T-helper 2 cell treated with Interferon-gamma antibody and Interleukin-4, amounts not matched to agents 100 ng/mL and 5 ng/mL, for 36 hours (primary cell): Measurements from ENCODE around the gene FAM133A. TPM values are rescaled to one million over a fixed set of nuclear protein-coding genes. Genes with fewer than 3 reads are reported as not detected.

Source experiments
- intact Hi-C: fragments of 100-400 bp; cut with micrococcal nuclease; formaldehyde crosslinking; loops from one replicate; pipeline ENCODE4 v1.15.1; 2023
- total RNA-seq: library from RNA; stranded (reverse); gene quantifications from 2 replicates; pipeline ENCODE4 v1.2.3, GENCODE V29; 2022

The FAM133A gene
- total RNA-seq = not detected in 2 replicates

DNA sequence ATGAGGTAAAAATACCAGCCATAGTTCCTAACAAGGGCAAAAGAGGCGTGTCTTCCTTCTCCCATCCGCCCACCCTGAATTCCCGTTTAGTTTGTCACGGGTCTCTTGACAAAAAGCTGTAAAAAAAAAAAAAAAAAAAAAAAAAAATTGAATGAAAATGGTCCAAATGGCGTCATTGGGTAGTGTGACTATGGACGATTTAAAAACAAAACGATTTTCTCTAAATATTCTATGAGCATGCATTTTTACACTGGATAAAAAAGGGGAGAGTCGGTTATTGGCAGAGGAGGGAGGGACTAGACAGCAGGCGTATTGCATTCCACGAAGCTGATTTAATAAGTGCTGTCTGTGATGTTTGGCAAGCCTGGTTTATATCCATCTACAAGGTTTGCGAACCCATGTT lies at the start of gene FAM133A:
Gene FAM133A (plus strand): TSS at position 338 of the 403 bp plus-strand sequence. CDS start 35,214 bp downstream, outside the sequence.
- intact Hi-C loops = no loop called here

- intact Hi-C loops = no loop called here
Measured at GRCh38 chrX:93637591-93637990, 36.4 kb upstream of the FAM133A start.

- intact Hi-C loops = no loop called here
Measured at GRCh38 chrX:93649381-93649780, 24.6 kb upstream of the FAM133A start.

- intact Hi-C loops = no loop called here
Measured at GRCh38 chrX:93660575-93660974, 13.4 kb upstream of the FAM133A start.

- intact Hi-C loops = no loop called here
Measured at GRCh38 chrX:93673056-93673868, 744 bp upstream of the FAM133A start, which contains the start of gene NAP1L3. NAP1L3 (minus strand) TSS chrX:93673578; CDS start chrX:93673304, 274 bp downstream.

GRCh38 chrX:93695981-93696380 lies 22.0 kb downstream of the FAM133A start:
- intact Hi-C loops = no loop called here

DNA sequence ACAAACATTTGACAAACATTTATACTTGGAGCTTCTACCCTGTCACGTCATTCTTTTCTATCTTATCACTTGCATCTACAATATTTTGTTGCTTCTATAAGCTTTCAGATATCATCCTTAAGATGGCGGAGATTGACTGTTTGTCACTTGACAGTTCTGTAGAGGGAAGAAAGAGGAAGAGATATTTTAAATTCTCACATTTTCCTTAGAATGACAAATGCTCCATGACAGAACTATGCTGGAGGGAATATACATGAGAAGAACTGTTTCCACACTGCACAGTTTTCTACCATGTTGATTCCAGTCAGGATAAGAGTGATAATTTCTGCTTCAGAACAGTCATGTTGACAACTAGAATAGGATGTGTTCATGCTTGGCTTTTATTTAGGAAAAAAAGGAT lies 29.7 kb downstream of the FAM133A start:
- intact Hi-C loops = no loop called here

DNA sequence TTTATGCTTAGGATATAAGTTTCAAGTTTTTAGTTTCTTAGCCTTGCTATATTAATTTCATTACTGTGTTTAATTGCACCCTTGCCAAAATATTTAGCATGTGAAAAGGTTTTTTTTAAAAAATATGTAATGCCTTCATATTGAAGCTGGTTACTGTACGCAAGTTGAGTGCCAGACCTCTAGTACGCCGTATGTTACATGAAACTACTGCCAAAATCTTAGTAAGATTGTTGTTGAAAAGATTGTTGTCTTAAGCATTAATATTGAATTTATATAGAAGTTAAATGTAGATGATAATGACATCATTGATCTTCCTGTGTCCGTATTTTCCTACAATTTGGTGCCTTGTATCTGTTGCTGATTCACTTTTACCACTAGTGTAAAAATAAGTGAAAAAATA lies 37.1 kb downstream of the FAM133A start:
- intact Hi-C loops = no loop called here

DNA sequence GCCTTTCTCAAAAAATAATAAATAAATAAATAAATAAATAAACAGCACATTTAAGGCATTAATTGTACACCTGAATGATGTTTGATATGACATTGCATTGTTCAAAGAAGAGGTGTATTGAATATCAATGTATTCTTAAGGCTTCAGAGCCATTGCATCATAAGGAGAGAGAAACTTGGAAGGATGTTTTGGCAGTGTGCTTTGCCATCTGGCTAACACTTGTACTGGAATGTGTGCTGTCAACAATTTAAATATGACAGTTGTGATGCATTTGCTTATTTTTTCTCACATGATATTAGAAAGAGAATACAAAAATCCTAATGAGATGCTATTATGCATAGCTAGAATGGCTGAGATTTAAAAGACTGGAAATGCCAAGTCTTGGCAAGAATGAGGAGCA lies 67.8 kb downstream of the FAM133A start:
- intact Hi-C loops = no loop called here

DNA sequence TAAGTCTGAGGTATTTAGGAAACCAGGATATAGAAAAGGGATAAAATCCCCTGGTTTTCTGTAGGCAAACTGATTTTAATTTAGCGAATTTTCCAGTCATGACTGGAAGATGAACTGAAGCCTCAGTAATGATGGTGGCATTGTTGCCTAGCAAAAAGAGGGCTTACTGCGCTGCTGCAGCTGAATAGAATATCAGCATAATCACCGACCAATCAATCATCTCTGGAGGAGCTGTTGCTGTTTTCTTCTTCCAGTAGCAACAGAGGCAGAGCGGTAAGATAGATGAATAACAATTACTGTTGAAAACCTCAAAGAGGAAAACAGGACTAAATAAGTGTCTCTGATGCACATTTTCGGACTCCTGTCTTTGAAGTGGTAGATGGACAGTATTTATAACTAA lies 86.2 kb downstream of the FAM133A start:
- intact Hi-C loops = no loop called here

Other genes starting within 250 kb of the FAM133A start
- 0.64 and 0.68 TPM in 2 replicates for gene NAP1L3, start 628 bp upstream of the FAM133A start, total RNA-seq